ENCODE results near the gene TUBA1C. TPM values are rescaled to one million over a fixed set of nuclear protein-coding genes. Genes with fewer than 3 reads are reported as not detected.
"Not testable (repeated sequence)": the region's sequence is repeated elsewhere in the genome, so short reads cannot be mapped to it uniquely, and the experiment has no call there.

TUBA1C gene
- total RNA-seq, 1 donor: 321 TPM

GRCh38 chr12:49276304-49277290 is 11.7 kb downstream of the TUBA1C start:
- no peaks in the 10 kb centered on the region for H3K27me3 ChIP-seq (ENCODE audit: insufficient read depth, low read length)
- peaks cover 21% of the 10 kb centered on the region for H3K36me3 ChIP-seq (ENCODE audit: insufficient read depth, low read length)
- no peak for DNase-seq (ENCODE audit: insufficient read length, low spot score, missing footprints)
- H3K4me3 ChIP-seq (ENCODE audit: insufficient read depth, low read length): no peak overlapping the region
- peaks cover 25% of the 10 kb centered on the region for H4K20me1 ChIP-seq (ENCODE audit: insufficient read depth, low read length)
- H3K9me3 ChIP-seq (ENCODE audit: low read depth, low read length): no peaks in the 10 kb centered on the region
- H3K4me2 ChIP-seq (ENCODE audit: insufficient read depth, low read length): no peak overlapping the region
- H3K79me2 ChIP-seq (ENCODE audit: insufficient read depth, low read length): peaks cover 1% of the 10 kb centered on the region
- no peak for TF ChIP-seq CTCF (IDR thresholded peaks at IDR 0.05; ENCODE audit: extremely low read depth, low read depth, low read length)
- no peak overlapping the region for H3K27ac ChIP-seq (ENCODE audit: low read depth, low read length)
- H3K4me1 ChIP-seq (ENCODE audit: insufficient read depth, low read length): no peaks in the 10 kb centered on the region
- H2AFZ ChIP-seq (ENCODE audit: low read length): no peak overlapping the region

GRCh38 chr12:49277466-49277865 is 12.6 kb downstream of the TUBA1C start:
- Histone ChIP-seq H3K27ac (ENCODE audit: low read depth, low read length) (no peak overlapping the region), H3K4me3 (ENCODE audit: insufficient read depth, low read length) (no peak overlapping the region), H3K36me3 (ENCODE audit: insufficient read depth, low read length) (peaks cover 16% of the 10 kb centered on the region), H3K9me3 (ENCODE audit: low read depth, low read length) (no peaks in the 10 kb centered on the region), H2AFZ (ENCODE audit: low read length) (no peak overlapping the region), H3K27me3 (ENCODE audit: insufficient read depth, low read length) (no peaks in the 10 kb centered on the region), H4K20me1 (ENCODE audit: insufficient read depth, low read length) (peaks cover 23% of the 10 kb centered on the region), H3K4me1 (ENCODE audit: insufficient read depth, low read length) (no peaks in the 10 kb centered on the region), H3K79me2 (ENCODE audit: insufficient read depth, low read length) (no peaks in the 10 kb centered on the region), H3K4me2 (ENCODE audit: insufficient read depth, low read length) (no peak overlapping the region)
- TF ChIP-seq CTCF (IDR thresholded peaks at IDR 0.05; ENCODE audit: extremely low read depth, low read depth, low read length): no peak
- no peak for DNase-seq (ENCODE audit: insufficient read length, low spot score, missing footprints)

GRCh38 chr12:49279706-49280159 is 14.9 kb downstream of the TUBA1C start:
- no peaks in the 10 kb centered on the region for H3K9me3 ChIP-seq (ENCODE audit: low read depth, low read length)
- H3K27ac ChIP-seq (ENCODE audit: low read depth, low read length): no peak overlapping the region
- peaks cover 5% of the 10 kb centered on the region for H4K20me1 ChIP-seq (ENCODE audit: insufficient read depth, low read length)
- no peak overlapping the region for H3K4me2 ChIP-seq (ENCODE audit: insufficient read depth, low read length)
- no peaks in the 10 kb centered on the region for H3K4me1 ChIP-seq (ENCODE audit: insufficient read depth, low read length)
- DNase-seq (ENCODE audit: insufficient read length, low spot score, missing footprints): no peak
- TF ChIP-seq CTCF (IDR thresholded peaks at IDR 0.05; ENCODE audit: extremely low read depth, low read depth, low read length): no peak
- no peaks in the 10 kb centered on the region for H3K36me3 ChIP-seq (ENCODE audit: insufficient read depth, low read length)
- H2AFZ ChIP-seq (ENCODE audit: low read length): no peak overlapping the region
- no peaks in the 10 kb centered on the region for H3K79me2 ChIP-seq (ENCODE audit: insufficient read depth, low read length)
- H3K27me3 ChIP-seq (ENCODE audit: insufficient read depth, low read length): no peaks in the 10 kb centered on the region
- no peak overlapping the region for H3K4me3 ChIP-seq (ENCODE audit: insufficient read depth, low read length)

GRCh38 chr12:49280545-49280944 is 15.7 kb downstream of the TUBA1C start:
- not testable (repeated sequence) for H2AFZ ChIP-seq (ENCODE audit: low read length); H3K36me3 ChIP-seq (ENCODE audit: insufficient read depth, low read length); H3K27me3 ChIP-seq (ENCODE audit: insufficient read depth, low read length); H3K79me2 ChIP-seq (ENCODE audit: insufficient read depth, low read length); DNase-seq (ENCODE audit: insufficient read length, low spot score, missing footprints); H3K4me1 ChIP-seq (ENCODE audit: insufficient read depth, low read length); H3K4me3 ChIP-seq (ENCODE audit: insufficient read depth, low read length); H3K27ac ChIP-seq (ENCODE audit: low read depth, low read length); H4K20me1 ChIP-seq (ENCODE audit: insufficient read depth, low read length); H3K4me2 ChIP-seq (ENCODE audit: insufficient read depth, low read length); H3K9me3 ChIP-seq (ENCODE audit: low read depth, low read length)

All from osteoblast (primary cell).